GM18507 (cell line): Measurements from ENCODE around the gene S1PR5.
"Not testable (repeated sequence)": the region's sequence is repeated elsewhere in the genome, so short reads cannot be mapped to it uniquely, and the experiment has no call there.

Experiments used
- DNase-seq: peaks from one replicate; pipeline ENCODE4 v3.0.0; 2011; ENCODE audit warnings: low read depth; ENCODE audit not compliant: insufficient read length; ENCODE audit errors: extremely low spot score
- FAIRE-seq: peaks from 2 replicates; lab custom pipeline; 2011; peaks lifted over from hg19 to GRCh38; lab: Jason Lieb, UNC

S1PR5 gene

DNA sequence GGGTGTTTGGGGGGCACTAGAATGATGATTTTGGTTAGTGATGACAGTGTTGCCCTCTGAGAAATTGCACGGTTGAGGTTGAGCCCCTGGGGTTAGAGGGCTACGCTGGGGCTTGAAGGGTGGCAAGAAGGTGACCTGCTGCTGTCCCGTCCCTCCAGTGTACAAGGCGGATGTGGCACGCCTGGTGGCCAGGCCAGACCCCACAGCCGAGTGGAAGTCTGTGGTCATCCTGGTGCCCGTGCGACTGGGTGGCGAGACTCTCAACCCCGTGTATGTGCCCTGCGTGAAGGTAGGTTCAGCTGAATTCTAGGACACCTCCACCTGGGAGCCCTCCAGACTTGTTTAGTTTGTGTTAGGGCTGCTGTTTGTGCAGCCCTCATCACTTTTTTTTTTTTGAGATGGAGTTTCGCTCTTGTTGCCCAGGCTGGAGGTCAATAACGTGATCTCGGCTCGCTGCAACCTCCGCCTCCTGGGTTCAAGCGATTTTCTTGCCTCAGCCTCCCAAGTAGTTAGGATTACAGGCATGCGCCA lies 31.6 kb upstream of the S1PR5 start:
- no peak for FAIRE-seq

DNA sequence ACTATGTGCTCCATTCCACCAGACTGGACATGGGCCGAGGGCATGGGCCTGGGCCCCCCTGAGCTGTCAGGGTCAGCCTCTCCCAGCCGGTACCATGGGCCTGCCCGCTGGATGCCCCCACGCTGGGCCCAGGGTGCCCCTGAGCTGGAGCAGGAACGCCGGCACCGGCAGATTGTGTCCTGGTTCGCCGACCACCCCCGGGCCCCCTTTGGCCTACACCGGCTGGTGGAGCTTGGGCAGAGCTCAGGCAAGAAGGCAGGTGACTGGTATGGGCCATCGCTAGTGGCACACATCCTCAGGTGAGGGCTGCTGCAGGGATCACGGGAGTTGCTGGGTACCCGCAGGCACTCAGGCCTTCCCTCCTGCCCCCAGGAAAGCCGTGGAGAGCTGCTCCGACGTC lies 29.6 kb upstream of the S1PR5 start:
- FAIRE-seq (no peak), DNase-seq (no peak)

More for the DNA sequence above, 31.6 kb upstream of the S1PR5 start:
- no peak for DNase-seq

- FAIRE-seq (no peak), DNase-seq (no peak)
Observed at GRCh38 chr19:10544753-10545251, 27.6 kb upstream of the S1PR5 start.

DNA sequence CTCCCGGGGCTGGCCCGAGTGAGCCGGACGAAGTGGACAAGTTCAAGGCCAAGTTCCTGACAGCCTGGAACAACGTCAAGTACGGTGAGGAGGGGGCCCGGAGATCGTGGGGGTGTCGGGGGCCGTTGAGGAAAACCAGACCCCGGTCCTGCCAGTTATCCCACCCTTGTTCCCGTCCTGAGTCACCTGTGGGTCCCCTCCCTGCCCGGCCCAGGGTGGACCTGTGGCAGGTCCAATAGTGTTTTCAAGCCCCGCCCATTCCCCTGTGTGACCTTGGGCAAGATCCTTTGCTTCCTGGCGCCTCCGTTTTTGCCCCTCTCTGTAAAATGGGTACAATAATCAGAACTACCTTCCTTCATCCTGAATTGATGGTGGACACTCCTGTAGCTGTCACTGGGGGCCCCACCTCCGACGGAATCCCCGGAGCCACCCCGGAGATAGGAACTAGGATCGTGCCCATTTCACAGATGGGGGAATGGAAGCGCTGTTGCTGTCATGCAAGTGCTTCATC lies 27.1 kb upstream of the S1PR5 start:
- DNase-seq: no peak
- FAIRE-seq: no peak

GRCh38 chr19:10543420-10544241 lies 26.4 kb upstream of the S1PR5 start, which contains the start of gene ATG4D:
TSS of gene ATG4D (plus strand) at chr19:10543904. CDS start at chr19:10544091, 187 bp downstream.
- DNase-seq (peak; percentile 95), FAIRE-seq (peak; percentile 26)

DNA sequence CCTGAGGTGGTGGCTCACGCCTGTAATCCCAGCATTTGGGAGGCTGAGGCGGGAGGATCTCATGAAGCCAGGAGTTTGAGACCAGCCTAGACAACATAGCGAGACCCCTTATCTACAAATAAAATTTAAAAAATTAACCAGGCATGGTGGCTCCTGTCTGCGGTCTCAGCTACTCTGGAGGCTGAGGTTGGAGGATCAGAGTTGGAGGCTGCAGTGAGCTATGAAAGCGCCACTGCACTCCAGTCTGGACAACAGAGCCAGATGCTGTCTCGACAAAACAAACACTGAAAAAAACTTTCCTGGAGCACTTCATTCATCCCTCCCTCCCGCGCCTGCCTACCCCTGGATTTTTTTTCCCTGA lies 25.8 kb upstream of the S1PR5 start:
- no peak for FAIRE-seq

DNA sequence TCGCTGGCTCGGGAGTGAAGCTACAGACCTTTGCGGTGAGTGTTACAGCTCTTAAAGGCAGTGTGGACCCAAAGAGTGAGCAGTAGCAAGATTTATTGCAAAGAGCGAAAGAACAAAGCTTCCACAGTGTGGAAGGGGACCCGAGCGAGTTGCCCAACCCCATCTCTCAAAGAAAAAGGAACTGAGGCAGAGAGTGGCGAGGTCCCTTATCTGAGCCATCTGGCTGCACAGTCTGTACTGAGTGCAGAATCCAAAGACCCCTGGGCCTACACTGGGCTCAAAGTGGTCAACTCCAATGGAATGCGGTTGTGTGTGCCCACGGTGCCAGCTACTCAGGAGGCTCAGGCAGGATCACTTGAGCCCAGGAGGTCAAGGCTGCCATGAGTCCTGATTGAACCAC lies 21.8 kb upstream of the S1PR5 start:
- not testable (repeated sequence) for FAIRE-seq, DNase-seq

More for the DNA sequence above, 25.8 kb upstream of the S1PR5 start:
- DNase-seq: no peak

GRCh38 chr19:10538204-10538983 lies 21.1 kb upstream of the S1PR5 start:
- DNase-seq: no peak
- FAIRE-seq: no peak

DNA sequence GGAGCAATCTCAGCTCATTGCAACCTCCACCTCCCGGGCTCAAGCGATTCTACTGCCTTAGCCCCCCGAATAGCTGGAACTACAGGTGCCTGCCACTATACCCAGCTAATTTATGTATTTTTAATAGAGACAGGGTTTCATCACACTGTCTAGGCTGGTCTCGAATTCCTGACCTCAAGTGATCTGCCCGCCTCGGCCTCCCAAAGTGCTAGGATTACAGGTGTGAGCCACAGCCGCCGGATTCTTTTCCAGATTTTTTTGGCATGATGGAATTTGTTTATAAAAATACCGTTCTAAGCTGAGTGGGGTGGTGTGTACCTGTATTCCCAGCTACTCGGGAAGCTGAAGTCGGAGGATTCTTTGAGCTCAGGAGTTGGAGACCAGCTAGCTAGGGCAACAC lies 20.4 kb upstream of the S1PR5 start:
- DNase-seq (no peak), FAIRE-seq (no peak)

- no peak for DNase-seq
- FAIRE-seq: no peak
Observed at GRCh38 chr19:10535613-10536012, 18.4 kb upstream of the S1PR5 start.

DNA sequence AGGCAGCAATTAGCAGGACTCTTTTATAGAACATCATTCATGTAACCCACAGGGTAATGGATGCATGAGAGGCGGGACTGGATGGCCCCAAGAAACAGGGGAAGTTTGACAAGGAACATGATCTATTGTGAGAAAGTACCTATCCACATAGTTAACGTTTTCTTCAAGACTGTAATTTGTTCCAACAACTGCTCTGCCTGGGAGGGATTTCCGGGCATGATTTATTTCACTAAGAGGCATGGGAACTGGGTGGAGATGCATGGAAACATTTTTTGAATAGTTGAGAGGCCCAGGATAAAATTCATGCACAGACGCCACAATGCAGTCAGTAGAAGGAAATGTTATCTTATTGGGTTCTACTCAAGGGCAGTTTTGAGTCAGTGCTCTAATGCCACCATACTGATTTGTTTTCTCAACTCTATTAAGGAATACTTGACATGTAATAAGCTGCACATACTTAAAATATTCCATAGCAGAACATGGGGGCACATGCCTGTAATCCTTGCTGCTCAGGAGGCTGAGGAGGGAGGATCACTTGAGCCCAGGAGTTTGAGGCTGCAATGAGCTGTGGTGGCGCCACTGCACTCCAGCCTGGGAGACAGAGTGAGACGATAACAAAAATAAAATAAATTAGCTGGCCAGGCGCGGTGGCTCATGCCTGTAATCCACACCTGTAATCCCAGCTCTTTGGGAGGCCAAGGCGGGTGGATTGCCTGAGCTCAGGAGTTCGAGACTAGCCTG lies 16.6 kb upstream of the S1PR5 start:
- no peak for DNase-seq

GRCh38 chr19:10532457-10532856 lies 15.2 kb upstream of the S1PR5 start:
- DNase-seq (no peak), FAIRE-seq (no peak)

More for the DNA sequence above, 16.6 kb upstream of the S1PR5 start:
- no peak for FAIRE-seq

DNA sequence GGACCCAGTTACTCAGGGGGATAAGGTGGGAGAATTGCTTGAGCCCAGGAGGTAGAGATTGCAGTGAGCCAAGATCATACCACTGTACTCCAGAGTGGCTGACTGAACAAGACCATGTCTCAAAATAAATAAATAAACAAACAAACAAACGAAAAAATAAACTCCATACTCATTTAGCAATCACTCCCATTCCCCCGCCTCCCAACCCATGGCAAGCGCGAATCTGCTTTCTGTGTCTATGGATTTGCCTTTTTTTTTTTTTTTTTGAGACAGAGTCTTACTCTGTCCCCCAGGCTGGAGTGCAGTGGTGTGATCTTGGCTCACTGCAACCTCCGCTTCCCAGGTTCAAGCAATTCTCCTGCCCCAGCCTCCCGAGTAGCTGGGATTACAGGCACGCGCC lies 9.6 kb upstream of the S1PR5 start:
- not testable (repeated sequence) for DNase-seq, FAIRE-seq

DNA sequence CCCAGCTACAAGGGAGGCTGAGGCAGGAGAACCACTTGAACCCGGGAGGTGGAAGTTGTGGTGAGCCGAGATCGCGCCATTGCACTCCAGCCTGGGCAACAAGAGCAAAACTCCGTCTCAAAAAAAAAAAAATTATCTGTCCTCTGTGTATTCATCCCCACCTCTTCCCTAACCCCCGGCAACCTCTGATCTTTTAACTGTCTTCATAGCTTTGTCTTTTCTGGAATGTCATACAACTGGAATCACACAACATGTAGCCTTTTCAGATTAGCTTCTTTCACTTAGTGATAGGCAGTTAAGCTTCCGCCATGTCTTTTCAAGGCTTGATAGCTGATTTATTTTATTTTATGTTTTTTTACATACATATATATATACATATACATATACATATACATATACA lies 8.4 kb upstream of the S1PR5 start:
- FAIRE-seq: no peak
- no peak for DNase-seq

DNA sequence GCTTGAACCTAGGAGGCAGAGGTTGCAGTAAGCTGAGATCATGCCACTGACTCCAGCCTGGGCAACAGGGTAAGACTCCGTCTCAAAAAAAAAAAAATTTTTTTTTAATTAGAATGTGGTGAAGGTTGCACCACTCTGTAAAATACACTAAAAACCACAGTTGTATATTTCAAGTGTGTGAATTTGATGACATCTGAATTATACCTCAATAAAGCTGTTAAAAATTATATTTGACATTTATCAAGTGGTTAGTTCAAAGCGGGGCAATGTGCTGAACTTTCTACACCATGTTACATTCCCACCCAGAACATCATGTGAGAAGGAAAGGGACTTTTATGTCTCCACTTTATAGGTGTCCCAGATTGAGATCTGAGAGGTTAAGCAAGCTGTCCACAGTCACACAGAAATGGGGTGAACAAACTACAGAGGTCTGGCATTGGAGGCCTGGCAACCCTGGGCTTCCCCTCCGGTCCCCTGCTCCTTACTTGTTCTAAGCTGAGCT lies 5.9 kb upstream of the S1PR5 start:
- FAIRE-seq (no peak), DNase-seq (no peak)

DNA sequence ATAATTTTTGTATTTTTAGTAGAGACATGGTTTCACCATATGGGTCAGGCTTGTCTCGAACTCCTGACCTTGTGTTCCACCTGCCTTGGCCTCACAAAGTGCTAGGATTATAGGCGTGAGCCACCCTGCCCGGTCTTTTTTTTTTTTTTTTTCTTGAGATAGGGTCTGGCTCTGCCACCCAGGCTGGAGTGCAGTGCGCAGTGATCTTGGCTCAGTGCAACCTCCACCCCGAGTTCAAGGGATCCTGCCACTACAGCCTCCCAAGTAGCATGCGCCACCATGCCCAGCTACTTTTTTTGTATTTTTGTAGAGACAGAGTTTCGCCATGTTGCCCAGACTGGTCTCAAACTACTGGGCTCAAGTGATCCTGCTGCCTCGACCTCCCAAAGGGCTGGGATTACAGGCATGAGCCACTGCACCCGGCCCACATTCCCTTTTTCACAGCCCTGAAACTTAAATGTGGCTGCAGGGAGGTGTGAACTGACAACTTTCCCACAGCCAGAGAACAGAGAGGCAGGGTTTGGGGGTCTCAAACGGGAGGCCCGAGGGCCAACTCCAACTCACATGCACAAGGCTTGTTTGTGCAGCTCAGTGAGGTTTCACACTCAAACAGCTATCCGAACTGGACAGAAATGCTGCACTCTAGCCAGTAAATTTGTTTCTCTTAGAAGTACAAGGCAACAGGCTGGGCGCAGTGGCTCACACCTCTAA lies 4.4 kb upstream of the S1PR5 start:
- DNase-seq (no peak), FAIRE-seq (no peak)

DNA sequence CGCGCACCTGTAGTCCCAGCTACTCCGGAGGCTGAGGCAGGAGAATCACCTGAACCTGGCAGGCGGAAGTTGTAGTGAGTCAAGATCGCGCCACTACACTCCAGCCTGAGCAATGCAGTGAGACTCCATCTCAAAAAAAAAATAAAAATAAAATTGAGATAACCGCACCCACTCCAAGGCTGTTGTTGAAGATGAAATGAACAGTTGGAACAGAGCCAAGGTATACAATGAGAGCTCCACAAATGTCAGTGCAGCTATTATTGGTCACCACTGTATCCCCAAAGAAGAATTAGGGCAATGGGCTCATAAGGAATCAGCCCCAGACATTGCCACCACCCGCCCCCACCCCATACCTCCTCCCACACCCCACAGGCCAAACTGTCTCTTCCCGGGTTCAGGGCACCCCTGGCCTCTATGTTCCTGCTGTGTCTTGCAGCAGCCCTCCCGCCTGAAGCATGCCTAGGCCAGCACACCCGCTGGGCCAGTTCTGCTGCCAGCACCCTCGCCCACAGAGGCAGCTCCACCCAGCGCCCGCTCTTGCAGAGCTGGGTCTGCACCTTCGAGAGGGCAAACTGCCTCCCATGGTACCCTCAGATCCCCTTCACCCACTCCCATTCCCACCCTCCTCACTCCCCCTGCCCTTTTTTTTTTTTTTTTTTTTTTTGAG lies 3.5 kb upstream of the S1PR5 start:
- no peak for FAIRE-seq

GRCh38 chr19:10519421-10519820 lies 2.2 kb upstream of the S1PR5 start:
- DNase-seq: no peak
- no peak for FAIRE-seq

More for the DNA sequence above, 3.5 kb upstream of the S1PR5 start:
- no peak for DNase-seq
